Mesendoderm (in vitro differentiated cells): ENCODE data around the gene SLC4A1.

Experiments
- DNase-seq: peaks from one replicate; pipeline ENCODE4 v3.0.0; 2013
- H2AK5ac ChIP-seq: 2 replicates; pipeline ENCODE4 v1.6.1; 2013; ENCODE audit warnings: low read length, inconsistent platforms
- H2BK120ac ChIP-seq: 2 replicates; pipeline ENCODE4 v1.6.1; 2013; ENCODE audit warnings: low read depth, mild to moderate bottlenecking, low read length, moderate library complexity, mixed read lengths
- H2BK15ac ChIP-seq: replicated peaks from 2 replicates; pipeline ENCODE4 v1.6.1; 2013; ENCODE audit warnings: low read depth, mild to moderate bottlenecking, moderate library complexity
- H2BK5ac ChIP-seq: 2 replicates; pipeline ENCODE4 v1.6.1; 2013; ENCODE audit warnings: low read length, inconsistent platforms
- H3K18ac ChIP-seq: 2 replicates; pipeline ENCODE4 v1.6.1; 2013; ENCODE audit warnings: mild to moderate bottlenecking, low read length, mixed read lengths
- H3K23ac ChIP-seq: one replicate; pipeline ENCODE4 v1.6.1; 2013; ENCODE audit warnings: low read length
- H3K27ac ChIP-seq: 2 replicates; pipeline ENCODE4 v1.5.1; 2013; ENCODE audit warnings: low read depth, mild to moderate bottlenecking, inconsistent platforms, low read length, moderate library complexity
- H3K27me3 ChIP-seq: 2 replicates; pipeline ENCODE4 v1.6.1; 2013; ENCODE audit warnings: low read length, control low read depth, mild to moderate bottlenecking, inconsistent platforms; ENCODE audit not compliant: insufficient read depth, poor library complexity
- H3K36me3 ChIP-seq: 2 replicates; pipeline ENCODE4 v1.6.1; 2013; ENCODE audit warnings: low read length, inconsistent platforms; ENCODE audit not compliant: control insufficient read depth, insufficient read depth
- H3K4ac ChIP-seq: one replicate; pipeline ENCODE4 v1.6.1; 2013; ENCODE audit warnings: low read depth, mild to moderate bottlenecking, low read length, moderate library complexity
- H3K4me1 ChIP-seq: 2 replicates; pipeline ENCODE4 v1.6.1; 2013; ENCODE audit warnings: low read depth, low read length, inconsistent platforms; ENCODE audit not compliant: control insufficient read depth
- H3K4me2 ChIP-seq: 2 replicates; pipeline ENCODE4 v1.6.1; 2013; ENCODE audit warnings: low read length
- H3K4me3 ChIP-seq: 2 replicates; pipeline ENCODE4 v1.5.1; 2013; ENCODE audit warnings: mild to moderate bottlenecking, low read length
- H3K56ac ChIP-seq: one replicate; pipeline ENCODE4 v1.6.1; 2013; ENCODE audit warnings: low read length
- H3K79me1 ChIP-seq: 2 replicates; pipeline ENCODE4 v1.6.1; 2013; ENCODE audit warnings: low read length, inconsistent platforms
- H3K79me2 ChIP-seq: 2 replicates; pipeline ENCODE4 v1.6.1; 2013; ENCODE audit warnings: mild to moderate bottlenecking, low read length; ENCODE audit not compliant: control insufficient read depth, insufficient read depth
- H3K9ac ChIP-seq: 2 replicates; pipeline ENCODE4 v1.6.1; 2013; ENCODE audit warnings: low read length, inconsistent platforms
- H4K5ac ChIP-seq: one replicate; pipeline ENCODE4 v1.6.1; 2013; ENCODE audit warnings: low read length
- H4K8ac ChIP-seq: one replicate; pipeline ENCODE4 v1.6.1; 2013; ENCODE audit warnings: low read depth, mild to moderate bottlenecking, control low read depth, low read length, moderate library complexity
- WGBS: extraction: QIAGEN DNeasy Blood & Tissue Kit; methylation state at CpG from one replicate; pipeline ENCODE4 v1.1.7; 2013; ENCODE audit warnings: low lambda C conversion rate, missing lambda C conversion rate; ENCODE audit not compliant: insufficient coverage; ENCODE audit errors: extremely low coverage; 5-methylcytosine and 5-hydroxymethylcytosine counted together

Gene SLC4A1

GRCh38 chr17:44204441-44204882 is 63.5 kb downstream of the SLC4A1 start:
- Histone ChIP-seq H3K9ac (no peak overlapping the region), H3K27ac (no peak overlapping the region), H4K5ac (no peak overlapping the region), H3K18ac (no peak overlapping the region), H2BK5ac (no peak overlapping the region), H3K79me2 (no peaks in the 10 kb centered on the region), H3K4me3 (no peak overlapping the region), H2AK5ac (no peak overlapping the region), H3K23ac (no peak overlapping the region), H3K36me3 (peaks cover 6% of the 10 kb centered on the region), H2BK15ac (no peak overlapping the region), H3K56ac (no peak overlapping the region), H2BK120ac (no peak overlapping the region), H3K4me2 (no peak overlapping the region), H3K4ac (no peak overlapping the region), H4K8ac (no peak overlapping the region), H3K79me1 (peaks cover 2% of the 10 kb centered on the region), H3K4me1 (no peaks in the 10 kb centered on the region), H3K27me3 (no peaks in the 10 kb centered on the region)
- no peak for DNase-seq
- WGBS: no CpG with 5 or more reads among the region's 5 CpGs

DNA sequence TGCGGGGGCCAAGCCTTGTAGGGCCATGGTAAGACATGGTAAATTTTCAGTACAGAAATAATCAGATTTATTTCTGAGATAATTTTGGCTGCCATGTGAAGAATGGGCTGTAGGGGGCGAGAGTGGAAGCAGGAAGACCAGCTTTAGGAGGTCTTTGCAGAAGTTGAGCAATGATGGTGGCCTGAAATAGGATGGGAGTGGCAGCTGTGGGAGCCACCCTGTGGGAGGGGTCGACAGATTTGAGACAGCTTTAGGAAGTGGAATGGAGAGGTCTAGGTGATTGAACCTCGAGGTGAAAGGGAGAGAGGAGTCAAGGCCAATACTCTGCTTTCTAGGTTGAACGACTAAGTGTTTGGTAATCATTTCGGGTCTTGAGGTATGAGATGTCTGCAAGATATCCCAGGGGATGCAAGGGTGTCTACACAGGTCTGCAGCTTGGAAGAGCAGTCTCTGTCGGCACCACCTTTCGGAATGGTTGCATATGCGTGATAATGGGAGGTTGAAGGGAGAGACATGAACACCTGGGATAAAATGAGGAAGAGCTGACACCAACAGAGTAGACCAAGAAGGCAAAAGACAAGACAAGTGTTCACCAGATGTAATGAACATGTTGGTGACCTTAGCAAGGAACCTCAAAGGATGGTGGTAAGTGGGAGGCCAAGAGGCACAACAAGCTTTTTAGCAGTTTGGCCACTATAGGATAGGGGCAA is 64.0 kb downstream of the SLC4A1 start:
- Histone ChIP-seq H3K27ac (no peak overlapping the region), H3K79me2 (peaks cover under 1% of the 10 kb centered on the region), H3K56ac (no peak overlapping the region), H3K4ac (no peak overlapping the region), H3K9ac (no peak overlapping the region), H4K5ac (no peak overlapping the region), H3K4me1 (no peaks in the 10 kb centered on the region), H2BK15ac (no peak overlapping the region), H3K79me1 (no peaks in the 10 kb centered on the region), H3K36me3 (peaks cover 4% of the 10 kb centered on the region), H3K4me3 (no peak overlapping the region), H3K23ac (no peak overlapping the region), H4K8ac (no peak overlapping the region), H2AK5ac (no peak overlapping the region), H3K27me3 (no peaks in the 10 kb centered on the region), H2BK120ac (no peak overlapping the region), H3K4me2 (no peak overlapping the region), H3K18ac (no peak overlapping the region), H2BK5ac (no peak overlapping the region)
- no CpG with 5 or more reads among the region's 9 CpGs for WGBS
- DNase-seq: peak; percentile 92

DNA sequence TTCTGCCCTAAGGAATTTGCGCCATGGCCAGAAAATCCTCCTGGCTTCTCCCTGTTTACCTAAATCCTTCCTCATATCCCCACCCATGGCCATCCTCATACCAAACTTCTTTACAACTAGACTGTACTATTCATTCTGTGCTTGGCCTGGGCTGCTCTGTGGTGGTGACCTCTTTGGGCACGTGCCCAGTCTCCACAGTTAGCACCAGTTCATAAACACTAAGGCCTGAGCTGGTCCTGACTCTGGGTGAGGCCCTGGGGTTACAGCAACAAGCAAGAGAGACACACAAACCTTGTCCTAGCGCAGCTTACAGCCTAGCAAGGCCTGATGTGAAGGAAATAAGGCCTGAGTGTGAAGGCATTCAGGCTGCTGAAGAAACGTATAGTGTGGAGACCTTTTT is 65.2 kb downstream of the SLC4A1 start:
- WGBS: no CpG with 5 or more reads among the region's 4 CpGs
- Histone ChIP-seq H3K56ac (no peak overlapping the region), H3K4me3 (no peak overlapping the region), H3K79me1 (peaks cover 4% of the 10 kb centered on the region), H3K4ac (no peak overlapping the region), H3K4me2 (no peak overlapping the region), H2AK5ac (no peak overlapping the region), H3K36me3 (peaks cover under 1% of the 10 kb centered on the region), H3K23ac (no peak overlapping the region), H2BK120ac (no peak overlapping the region), H3K27ac (no peak overlapping the region), H3K79me2 (peaks cover 12% of the 10 kb centered on the region), H3K27me3 (no peaks in the 10 kb centered on the region), H4K8ac (no peak overlapping the region), H2BK15ac (no peak overlapping the region), H2BK5ac (no peak overlapping the region), H3K18ac (no peak overlapping the region), H4K5ac (no peak overlapping the region), H3K9ac (no peak overlapping the region), H3K4me1 (peaks cover 2% of the 10 kb centered on the region)
- DNase-seq: no peak

- no CpG with 5 or more reads among the region's 36 CpGs for WGBS
- peak; percentile 49 for DNase-seq
- peak overlapping the region; percentile 62 for H3K4me2 ChIP-seq
- peak overlapping the region; percentile 76 for H3K4ac ChIP-seq
- no peak overlapping the region for H2AK5ac ChIP-seq
- H3K4me1 ChIP-seq: peaks cover 2% of the 10 kb centered on the region
- no peak overlapping the region for H2BK120ac ChIP-seq
- peaks cover 6% of the 10 kb centered on the region for H3K36me3 ChIP-seq
- peak overlapping the region; percentile 88 for H3K56ac ChIP-seq
- H3K23ac ChIP-seq: no peak overlapping the region
- H3K4me3 ChIP-seq: peak overlapping the region; percentile 81
- no peak overlapping the region for H2BK5ac ChIP-seq
- peaks cover 23% of the 10 kb centered on the region for H3K79me2 ChIP-seq
- H3K27me3 ChIP-seq: no peaks in the 10 kb centered on the region
- H3K79me1 ChIP-seq: peaks cover 13% of the 10 kb centered on the region
- no peak overlapping the region for H4K5ac ChIP-seq
- H3K27ac ChIP-seq: peak overlapping the region; percentile 90
- H3K18ac ChIP-seq: peak overlapping the region; percentile 88
- H3K9ac ChIP-seq: peak overlapping the region; percentile 94
- H4K8ac ChIP-seq: peak overlapping the region; percentile 17
- H2BK15ac ChIP-seq: no peak overlapping the region
Measured at GRCh38 chr17:44200478-44201155, 67.3 kb downstream of the SLC4A1 start.

DNA sequence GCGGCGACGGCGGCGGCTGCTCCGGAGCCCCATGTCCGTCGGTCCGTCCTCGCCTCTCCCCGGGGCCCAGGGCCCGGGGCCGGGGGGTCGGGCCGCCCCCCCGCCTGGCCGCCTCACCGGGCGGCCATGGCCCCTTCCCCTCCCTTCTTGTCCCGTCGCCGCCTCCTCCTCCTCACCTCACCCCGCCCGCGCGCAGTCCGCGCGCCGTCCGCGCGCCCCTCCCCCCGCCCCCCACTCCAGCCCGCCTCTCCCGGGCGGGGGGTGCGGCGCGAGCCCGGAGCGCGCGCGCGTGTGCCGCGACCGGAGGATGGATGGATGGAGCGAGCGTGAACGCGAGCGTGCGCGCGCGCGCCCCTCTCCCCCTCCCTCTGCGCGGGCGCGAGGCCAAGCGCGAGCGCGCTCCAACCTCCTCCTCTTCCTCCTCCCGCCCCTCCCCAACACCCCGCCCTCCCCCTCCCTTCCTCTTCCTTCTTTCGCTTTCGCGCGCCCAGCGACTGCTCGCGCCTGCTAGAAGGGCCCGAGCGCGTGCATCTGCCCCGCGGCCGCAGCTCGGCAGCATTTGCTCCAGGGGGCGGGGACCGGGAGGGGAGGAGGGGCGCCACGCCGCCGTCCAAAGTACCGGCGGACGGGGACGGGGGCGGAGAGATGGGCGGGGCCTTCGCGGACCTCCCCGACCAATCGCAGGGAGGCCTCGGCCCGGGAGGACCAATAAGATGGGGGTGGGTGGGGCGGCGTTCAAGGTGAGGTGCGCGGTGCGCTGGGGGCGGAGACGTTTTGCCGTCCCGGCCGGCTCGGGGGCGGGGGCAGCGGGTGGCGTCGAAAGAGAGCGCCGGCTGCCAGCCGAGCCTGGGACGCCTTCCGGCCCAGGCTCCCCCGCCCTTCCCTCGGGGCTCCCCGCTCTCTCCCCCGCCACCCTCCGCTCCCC is 68.1 kb downstream of the SLC4A1 start, which contains the start of gene ATXN7L3:
TSS of gene ATXN7L3 (minus strand) at position 332 of the 925 bp plus-strand sequence. CDS start 1,814 bp downstream, outside the sequence.
- Histone ChIP-seq H3K18ac (peak within 1 kb of the TSS; percentile 95), H3K27me3 (no peaks in the 10 kb centered on the region), H2BK15ac (no peak within 1 kb of the TSS), H4K5ac (no peak within 1 kb of the TSS), H4K8ac (peak within 1 kb of the TSS; percentile 78), H3K79me2 (peaks cover 23% of the 10 kb centered on the region), H3K9ac (peak within 1 kb of the TSS; percentile 97), H3K36me3 (peaks cover 8% of the 10 kb centered on the region), H3K56ac (peak within 1 kb of the TSS; percentile 90), H3K4me3 (peak within 1 kb of the TSS; percentile 86), H3K4me2 (peak within 1 kb of the TSS; percentile 90), H2BK5ac (peak within 1 kb of the TSS; percentile 76), H3K79me1 (peaks cover 13% of the 10 kb centered on the region), H3K23ac (peak within 1 kb of the TSS; percentile 48), H3K27ac (peak within 1 kb of the TSS; percentile 99), H3K4ac (peak within 1 kb of the TSS; percentile 76), H3K4me1 (peaks cover 2% of the 10 kb centered on the region), H2BK120ac (peak within 1 kb of the TSS; percentile 62), H2AK5ac (no peak within 1 kb of the TSS)
- no CpG with 5 or more reads among the region's 126 CpGs for WGBS
- DNase-seq: peak; percentile 99
